H1 (cell line): ENCODE measurements around the gene TSPAN9. TPM values are rescaled to one million over a fixed set of nuclear protein-coding genes. Genes with fewer than 3 reads are reported as not detected.

Experiments
- CTBP2 ChIP-seq: IDR thresholded peaks from 2 replicates; pipeline ENCODE4 v1.7.0; 2011; ENCODE audit warnings: borderline replicate concordance, mild to moderate bottlenecking, moderate library complexity, mixed read lengths, low read length; ENCODE audit not compliant: insufficient read depth, insufficient read length
- EGR1 ChIP-seq: IDR thresholded peaks from 2 replicates; pipeline ENCODE4 v1.6.1; 2011; ENCODE audit warnings: low read depth, low read length, borderline replicate concordance
- NANOG ChIP-seq: IDR thresholded peaks from 2 replicates; pipeline ENCODE4 v1.6.1; 2011; ENCODE audit warnings: low read length, low read depth, mild to moderate bottlenecking, inconsistent platforms; ENCODE audit not compliant: insufficient read depth, poor library complexity, severe bottlenecking
- RNF2 ChIP-seq: fragments of 200-900, 300-1000 bp; sonication (generic); IDR thresholded peaks from 2 replicates; pipeline ENCODE4 v1.7.1; 2016; ENCODE audit warnings: borderline replicate concordance, low read depth, mild to moderate bottlenecking, antibody characterized with exemption, low read length; ENCODE audit not compliant: poor library complexity, severe bottlenecking; ENCODE audit errors: missing control alignments
- SIRT6 ChIP-seq: IDR thresholded peaks from one replicate; pipeline ENCODE4 v1.7.1; 2012; ENCODE audit warnings: low read length, inconsistent platforms
- TBP ChIP-seq: IDR thresholded peaks from 2 replicates; pipeline ENCODE4 v1.6.1; 2011; ENCODE audit warnings: low read depth, low read length, improper control_type of control experiment
- ZNF274 ChIP-seq: IDR thresholded peaks from 2 replicates; pipeline ENCODE4 v1.7.0; 2012; ENCODE audit warnings: low read length, borderline replicate concordance; ENCODE audit errors: extremely low read depth
- polyA plus RNA-seq, 7 experiments: library from polyadenylated mRNA; depleted of rRNA in 3 of 7; stranded (reverse) in 5 of 7; unstranded in 2 of 7; fragments of >200 nt in 5 of 7; fragments of 200-250 nt in 2 of 7; gene quantifications; 1 replicate in 5 of 7; 2 replicates in 1 of 7; 4 replicates in 1 of 7; pipeline versions ENCODE4 v1.2.1 to v1.2.3, GENCODE V29; 2011 to 2013; ENCODE audit warnings: missing spikeins in 2 of 7, mixed read lengths in 2 of 7
- total RNA-seq: library from RNA; stranded (reverse); fragmentation: NEBNext Ultra II Directional; extraction: Animal tissue kit (Norgen Biotek cat#: 25700); gene quantifications from 2 replicates; pipeline ENCODE4 v1.2.1, GENCODE V29; 2021
- TF ChIP-seq, protein P1 (sequence below), 3 experiments: IDR thresholded peaks; 1 replicate in 2 of 3; 2 replicates in 1 of 3; pipeline versions ENCODE4 v1.5.1 to v1.6.1; 2011; ENCODE audit warnings: low read length in 3 of 3, mild to moderate bottlenecking in 3 of 3, inconsistent platforms in 2 of 3, low read depth in 1 of 3, moderate library complexity in 1 of 3; ENCODE audit not compliant: insufficient read depth in 1 of 3; ENCODE audit errors: control extremely low read depth in 1 of 3
- TF ChIP-seq, protein P2 (sequence below): IDR thresholded peaks from 2 replicates; pipeline ENCODE4 v1.6.1; 2011; ENCODE audit warnings: low read depth, mild to moderate bottlenecking, low read length; ENCODE audit not compliant: insufficient read depth

TSPAN9 gene
- total and polyA plus RNA-seq, 2 of the 8 experiments (the other 6 are each of a cell fraction or from before 2014, with no cell fraction given): 11.5 to 29.1 TPM

DNA sequence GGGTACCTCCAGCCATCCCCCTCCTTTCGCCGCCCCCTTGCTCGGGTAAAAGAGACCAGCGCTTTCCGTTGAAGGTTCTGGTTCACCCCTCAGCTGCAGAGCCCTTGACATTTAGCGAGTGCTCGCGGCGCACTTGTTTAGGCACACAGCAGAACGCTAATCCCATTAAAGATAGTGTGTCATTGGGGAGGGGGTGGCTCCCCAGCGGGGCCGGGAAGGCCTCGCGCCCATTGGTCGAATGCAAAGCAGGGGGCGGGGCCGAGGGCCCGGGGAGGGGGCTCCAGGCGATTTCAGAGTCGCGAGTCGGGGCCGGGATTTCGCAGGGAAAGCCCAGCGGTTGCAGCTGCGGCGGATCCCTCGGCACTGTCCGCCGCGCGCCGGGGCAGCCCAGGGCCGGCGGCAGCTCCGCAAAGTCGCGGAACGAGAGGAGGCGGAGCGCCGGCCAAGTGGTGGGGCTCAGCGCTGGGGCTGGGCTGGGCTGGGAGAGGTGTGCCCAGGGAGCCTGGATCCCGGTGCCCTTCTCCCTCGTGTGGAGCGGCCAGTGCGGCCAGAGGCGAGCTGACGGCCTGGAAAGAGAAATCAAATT, 122.9 kb downstream of the TSPAN9 start (continued):
- TF ChIP-seq, protein P1, sequence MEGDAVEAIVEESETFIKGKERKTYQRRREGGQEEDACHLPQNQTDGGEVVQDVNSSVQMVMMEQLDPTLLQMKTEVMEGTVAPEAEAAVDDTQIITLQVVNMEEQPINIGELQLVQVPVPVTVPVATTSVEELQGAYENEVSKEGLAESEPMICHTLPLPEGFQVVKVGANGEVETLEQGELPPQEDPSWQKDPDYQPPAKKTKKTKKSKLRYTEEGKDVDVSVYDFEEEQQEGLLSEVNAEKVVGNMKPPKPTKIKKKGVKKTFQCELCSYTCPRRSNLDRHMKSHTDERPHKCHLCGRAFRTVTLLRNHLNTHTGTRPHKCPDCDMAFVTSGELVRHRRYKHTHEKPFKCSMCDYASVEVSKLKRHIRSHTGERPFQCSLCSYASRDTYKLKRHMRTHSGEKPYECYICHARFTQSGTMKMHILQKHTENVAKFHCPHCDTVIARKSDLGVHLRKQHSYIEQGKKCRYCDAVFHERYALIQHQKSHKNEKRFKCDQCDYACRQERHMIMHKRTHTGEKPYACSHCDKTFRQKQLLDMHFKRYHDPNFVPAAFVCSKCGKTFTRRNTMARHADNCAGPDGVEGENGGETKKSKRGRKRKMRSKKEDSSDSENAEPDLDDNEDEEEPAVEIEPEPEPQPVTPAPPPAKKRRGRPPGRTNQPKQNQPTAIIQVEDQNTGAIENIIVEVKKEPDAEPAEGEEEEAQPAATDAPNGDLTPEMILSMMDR (IDR thresholded peaks at IDR 0.05; ENCODE audit: control extremely low read depth in 1 of 3, insufficient read depth in 1 of 3, low read depth in 1 of 3, low read length in 3 of 3): no peak
- no peak for TF ChIP-seq CTBP2
- TF ChIP-seq, protein P2, sequence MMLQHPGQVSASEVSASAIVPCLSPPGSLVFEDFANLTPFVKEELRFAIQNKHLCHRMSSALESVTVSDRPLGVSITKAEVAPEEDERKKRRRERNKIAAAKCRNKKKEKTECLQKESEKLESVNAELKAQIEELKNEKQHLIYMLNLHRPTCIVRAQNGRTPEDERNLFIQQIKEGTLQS: no peak
- TF ChIP-seq EGR1: no peak
- TF ChIP-seq SIRT6: no peak
- TF ChIP-seq TBP: peak; percentile 70; the same call in 1 of the 2 replicates
- no peak for TF ChIP-seq NANOG
- peak; percentile 34 for TF ChIP-seq RNF2
- no peak for TF ChIP-seq ZNF274
